Measurements from ENCODE around the gene TDRD12. TPM values are rescaled to one million over a fixed set of nuclear protein-coding genes. Genes with fewer than 3 reads are reported as not detected.
A peak's percentile ranks its signal among the peaks of the same experiment; 100 is the strongest.

TDRD12 gene
- total RNA-seq, 1 donor from 2014 or later = 0.07 TPM

DNA sequence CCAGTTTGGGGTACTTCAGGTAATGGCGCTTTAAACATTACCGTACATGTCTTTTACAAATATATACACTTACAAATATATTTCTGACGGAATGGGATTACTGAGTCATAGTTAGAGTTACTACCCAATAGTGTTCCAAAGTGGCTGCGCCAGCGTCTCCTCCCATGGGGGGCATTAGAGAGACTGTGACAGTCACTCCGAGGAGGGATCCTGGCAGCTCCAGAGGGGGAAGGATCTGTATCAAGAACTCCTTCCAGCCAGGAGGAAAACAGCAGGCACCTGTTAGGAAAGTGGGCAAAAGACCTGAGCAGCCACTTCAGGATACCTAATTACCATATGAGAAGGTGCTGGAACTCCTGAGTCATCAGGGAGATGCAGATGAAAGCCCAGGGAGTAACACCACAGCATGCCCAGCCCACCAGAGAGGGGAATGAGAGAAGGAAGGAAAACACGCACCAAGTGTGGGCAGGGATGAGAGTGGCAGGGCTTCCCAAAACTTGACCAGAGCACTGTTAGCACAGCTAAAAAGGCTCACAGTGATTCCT lies 97.1 kb downstream of the TDRD12 start:
- Histone ChIP-seq H3K9me3 (ENCODE audit: low read depth) (no peaks in the 10 kb centered on the region), H4K20me1 (ENCODE audit: low read depth) (no peaks in the 10 kb centered on the region), H3K27ac (no peak overlapping the region), H3K4me1 (peaks cover 5% of the 10 kb centered on the region), H3K36me3 (no peaks in the 10 kb centered on the region), H3K79me2 (ENCODE audit: low read depth) (no peaks in the 10 kb centered on the region), H3K27me3 (no peaks in the 10 kb centered on the region), H3K4me3 (no peak overlapping the region), H2AFZ (replicated peaks) (peak overlapping the region; percentile 68), H3K9ac (no peak overlapping the region), H3K4me2 (no peak overlapping the region), H3F3A (ENCODE audit: low read depth) (no peaks in the 10 kb centered on the region)
- Mint-ChIP-seq H3K9me3 (no peaks in the 10 kb centered on the region), H3K27me3 (ENCODE audit: insufficient read depth, low read depth) (peaks cover 10% of the 10 kb centered on the region), H3K27ac (peak overlapping the region; percentile 44), H3K36me3 (no peaks in the 10 kb centered on the region), H3K4me3 (no peak overlapping the region), H3K4me1 (peaks cover 26% of the 10 kb centered on the region)
- DNase-seq (ENCODE audit: low spot score) = no peak
- no peak for TF ChIP-seq EZH2 (IDR thresholded peaks at IDR 0.05)
- no peak for TF ChIP-seq EZH2phosphoT487 (IDR thresholded peaks at IDR 0.05)
- TF ChIP-seq, protein P1, sequence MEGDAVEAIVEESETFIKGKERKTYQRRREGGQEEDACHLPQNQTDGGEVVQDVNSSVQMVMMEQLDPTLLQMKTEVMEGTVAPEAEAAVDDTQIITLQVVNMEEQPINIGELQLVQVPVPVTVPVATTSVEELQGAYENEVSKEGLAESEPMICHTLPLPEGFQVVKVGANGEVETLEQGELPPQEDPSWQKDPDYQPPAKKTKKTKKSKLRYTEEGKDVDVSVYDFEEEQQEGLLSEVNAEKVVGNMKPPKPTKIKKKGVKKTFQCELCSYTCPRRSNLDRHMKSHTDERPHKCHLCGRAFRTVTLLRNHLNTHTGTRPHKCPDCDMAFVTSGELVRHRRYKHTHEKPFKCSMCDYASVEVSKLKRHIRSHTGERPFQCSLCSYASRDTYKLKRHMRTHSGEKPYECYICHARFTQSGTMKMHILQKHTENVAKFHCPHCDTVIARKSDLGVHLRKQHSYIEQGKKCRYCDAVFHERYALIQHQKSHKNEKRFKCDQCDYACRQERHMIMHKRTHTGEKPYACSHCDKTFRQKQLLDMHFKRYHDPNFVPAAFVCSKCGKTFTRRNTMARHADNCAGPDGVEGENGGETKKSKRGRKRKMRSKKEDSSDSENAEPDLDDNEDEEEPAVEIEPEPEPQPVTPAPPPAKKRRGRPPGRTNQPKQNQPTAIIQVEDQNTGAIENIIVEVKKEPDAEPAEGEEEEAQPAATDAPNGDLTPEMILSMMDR (IDR thresholded peaks at IDR 0.05) = no peak

DNA sequence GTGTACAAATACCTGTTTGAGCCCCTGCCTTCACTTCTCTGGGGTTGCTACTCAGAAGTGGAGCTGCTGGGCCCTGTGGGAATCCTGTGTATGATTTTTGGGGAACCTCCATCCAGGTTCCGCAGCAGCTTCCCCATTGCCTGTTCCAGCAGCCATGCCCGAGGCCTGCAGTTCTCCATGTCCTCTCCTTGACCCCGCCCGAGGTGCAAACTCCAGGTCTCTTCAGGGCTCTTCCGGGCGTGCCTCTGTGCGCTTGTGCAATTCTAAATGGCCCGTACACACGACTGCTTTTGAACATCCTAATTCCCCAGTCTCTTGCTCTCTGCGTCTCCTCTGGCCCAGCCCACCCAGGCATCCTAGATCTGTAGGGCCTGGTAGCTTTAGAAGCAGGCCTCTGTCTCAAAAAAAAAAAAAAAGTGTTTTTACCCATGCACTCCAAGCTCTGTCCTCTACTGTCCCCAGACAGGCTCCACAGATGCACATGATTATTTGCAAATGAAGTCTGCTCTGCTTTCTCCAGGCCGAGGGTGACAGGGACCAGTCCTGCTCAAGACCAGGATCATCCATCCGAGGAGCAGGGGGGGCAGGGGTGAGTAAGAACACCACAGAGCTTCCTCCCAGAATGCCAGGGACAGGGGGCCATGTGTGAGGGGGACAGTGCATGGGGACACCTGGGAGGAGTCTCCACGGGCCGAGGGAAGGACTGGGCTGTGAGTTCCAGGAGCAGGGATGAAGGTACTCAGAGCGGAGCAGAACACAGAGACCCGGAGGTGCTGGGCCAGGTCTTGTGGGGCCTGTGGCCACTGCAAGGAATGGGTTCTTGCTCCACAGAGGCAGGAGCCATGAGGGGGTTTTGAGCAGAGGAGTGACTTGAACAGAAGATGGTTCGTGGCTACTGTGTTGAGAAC lies 98.3 kb downstream of the TDRD12 start:
- peak overlapping the region; percentile 76 for H3K27ac Mint-ChIP-seq

DNA sequence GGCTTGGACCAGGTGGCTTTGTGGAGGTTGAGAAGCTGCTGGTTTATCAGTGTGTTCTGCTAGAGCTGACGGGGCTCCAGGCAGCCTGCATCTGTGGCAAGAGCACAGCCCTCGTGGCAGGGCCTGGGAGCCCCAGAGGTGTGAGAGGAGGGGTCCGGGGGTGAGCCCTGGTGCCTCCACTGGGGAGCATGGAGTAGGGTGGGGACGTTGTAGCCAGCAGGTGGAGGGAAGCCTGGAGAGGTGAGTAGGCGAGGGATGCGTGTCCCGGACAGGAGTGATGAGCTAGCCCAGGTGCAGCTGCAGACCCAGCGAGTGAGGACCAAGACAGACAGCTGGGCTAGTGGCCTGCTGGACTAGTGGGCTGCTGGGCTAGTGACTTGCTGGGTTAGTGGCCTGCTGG lies 99.0 kb downstream of the TDRD12 start:
- H3K36me3 Mint-ChIP-seq = no peaks in the 10 kb centered on the region

More for the DNA sequence above, 98.3 kb downstream of the TDRD12 start:
- Histone ChIP-seq H3K79me2 (ENCODE audit: low read depth) (no peaks in the 10 kb centered on the region), H3K4me3 (no peak overlapping the region), H3K9me3 (ENCODE audit: low read depth) (no peaks in the 10 kb centered on the region), H3K9ac (no peak overlapping the region), H3K27me3 (no peaks in the 10 kb centered on the region), H3K4me1 (peaks cover 5% of the 10 kb centered on the region), H3F3A (ENCODE audit: low read depth) (no peaks in the 10 kb centered on the region), H3K4me2 (no peak overlapping the region), H4K20me1 (ENCODE audit: low read depth) (no peaks in the 10 kb centered on the region), H3K27ac (no peak overlapping the region), H3K36me3 (no peaks in the 10 kb centered on the region), H2AFZ (replicated peaks) (no peak overlapping the region)
- no peak for TF ChIP-seq EZH2phosphoT487 (IDR thresholded peaks at IDR 0.05)
- TF ChIP-seq, protein P1 (IDR thresholded peaks at IDR 0.05) = no peak
- no peak for TF ChIP-seq EZH2 (IDR thresholded peaks at IDR 0.05)
- H3K4me3 Mint-ChIP-seq = no peak overlapping the region
- peaks cover 26% of the 10 kb centered on the region for H3K4me1 Mint-ChIP-seq
- peaks cover 10% of the 10 kb centered on the region for H3K27me3 Mint-ChIP-seq (ENCODE audit: insufficient read depth, low read depth)
- H3K36me3 Mint-ChIP-seq = no peaks in the 10 kb centered on the region
- no peak for DNase-seq (ENCODE audit: low spot score)
- no peaks in the 10 kb centered on the region for H3K9me3 Mint-ChIP-seq

More for the DNA sequence above, 99.0 kb downstream of the TDRD12 start:
- Histone ChIP-seq H3K27me3 (no peaks in the 10 kb centered on the region), H4K20me1 (ENCODE audit: low read depth) (no peaks in the 10 kb centered on the region), H3K9me3 (ENCODE audit: low read depth) (no peaks in the 10 kb centered on the region), H3K9ac (no peak overlapping the region), H3K4me2 (no peak overlapping the region), H2AFZ (replicated peaks) (no peak overlapping the region), H3K4me3 (no peak overlapping the region), H3K79me2 (ENCODE audit: low read depth) (no peaks in the 10 kb centered on the region), H3F3A (ENCODE audit: low read depth) (no peaks in the 10 kb centered on the region), H3K27ac (no peak overlapping the region), H3K36me3 (no peaks in the 10 kb centered on the region), H3K4me1 (peaks cover 5% of the 10 kb centered on the region)
- Mint-ChIP-seq H3K27me3 (ENCODE audit: insufficient read depth, low read depth) (peaks cover 13% of the 10 kb centered on the region), H3K4me1 (peaks cover 28% of the 10 kb centered on the region), H3K9me3 (peaks cover 2% of the 10 kb centered on the region), H3K4me3 (no peak overlapping the region), H3K27ac (peak overlapping the region; percentile 27)
- TF ChIP-seq, protein P1 (IDR thresholded peaks at IDR 0.05) = no peak
- TF ChIP-seq EZH2 (IDR thresholded peaks at IDR 0.05) (no peak), EZH2phosphoT487 (IDR thresholded peaks at IDR 0.05) (no peak)
- DNase-seq (ENCODE audit: low spot score) = no peak
